GM13976 (cell line): ENCODE data around the gene PARVA.
A peak's percentile ranks its signal among the peaks of the same experiment; 100 is the strongest.

Experiments used
- DNase-seq: peaks from one replicate; pipeline ENCODE4 v3.0.0; 2012; ENCODE audit warnings: low spot score
- in situ Hi-C: fragments of 300-500 bp; cut with MboI; formaldehyde crosslinking; loops from one replicate; pipeline ENCODE4 v1.12.0; 2022; ENCODE audit warnings: low sequenced_read_pairs, mixed read lengths, inconsistent platforms; ENCODE audit not compliant: unreplicated experiment
- TF ChIP-seq, protein P1 (sequence below): IDR thresholded peaks from 2 replicates; pipeline ENCODE4 v1.5.1; 2012; ENCODE audit warnings: borderline replicate concordance, mild to moderate bottlenecking; ENCODE audit not compliant: insufficient read depth; ENCODE audit errors: extremely low read depth, missing control alignments, control extremely low read depth

The PARVA gene

GRCh38 chr11:12411393-12411792, 34.0 kb downstream of the PARVA start:
- DNase-seq: no peak
- TF ChIP-seq, protein P1, sequence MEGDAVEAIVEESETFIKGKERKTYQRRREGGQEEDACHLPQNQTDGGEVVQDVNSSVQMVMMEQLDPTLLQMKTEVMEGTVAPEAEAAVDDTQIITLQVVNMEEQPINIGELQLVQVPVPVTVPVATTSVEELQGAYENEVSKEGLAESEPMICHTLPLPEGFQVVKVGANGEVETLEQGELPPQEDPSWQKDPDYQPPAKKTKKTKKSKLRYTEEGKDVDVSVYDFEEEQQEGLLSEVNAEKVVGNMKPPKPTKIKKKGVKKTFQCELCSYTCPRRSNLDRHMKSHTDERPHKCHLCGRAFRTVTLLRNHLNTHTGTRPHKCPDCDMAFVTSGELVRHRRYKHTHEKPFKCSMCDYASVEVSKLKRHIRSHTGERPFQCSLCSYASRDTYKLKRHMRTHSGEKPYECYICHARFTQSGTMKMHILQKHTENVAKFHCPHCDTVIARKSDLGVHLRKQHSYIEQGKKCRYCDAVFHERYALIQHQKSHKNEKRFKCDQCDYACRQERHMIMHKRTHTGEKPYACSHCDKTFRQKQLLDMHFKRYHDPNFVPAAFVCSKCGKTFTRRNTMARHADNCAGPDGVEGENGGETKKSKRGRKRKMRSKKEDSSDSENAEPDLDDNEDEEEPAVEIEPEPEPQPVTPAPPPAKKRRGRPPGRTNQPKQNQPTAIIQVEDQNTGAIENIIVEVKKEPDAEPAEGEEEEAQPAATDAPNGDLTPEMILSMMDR: no peak
- in situ Hi-C loops: loop anchor here (25.0 kb wide), 1 partner anchor 476 kb away; no protein-coding TSS in a partner anchor

DNA sequence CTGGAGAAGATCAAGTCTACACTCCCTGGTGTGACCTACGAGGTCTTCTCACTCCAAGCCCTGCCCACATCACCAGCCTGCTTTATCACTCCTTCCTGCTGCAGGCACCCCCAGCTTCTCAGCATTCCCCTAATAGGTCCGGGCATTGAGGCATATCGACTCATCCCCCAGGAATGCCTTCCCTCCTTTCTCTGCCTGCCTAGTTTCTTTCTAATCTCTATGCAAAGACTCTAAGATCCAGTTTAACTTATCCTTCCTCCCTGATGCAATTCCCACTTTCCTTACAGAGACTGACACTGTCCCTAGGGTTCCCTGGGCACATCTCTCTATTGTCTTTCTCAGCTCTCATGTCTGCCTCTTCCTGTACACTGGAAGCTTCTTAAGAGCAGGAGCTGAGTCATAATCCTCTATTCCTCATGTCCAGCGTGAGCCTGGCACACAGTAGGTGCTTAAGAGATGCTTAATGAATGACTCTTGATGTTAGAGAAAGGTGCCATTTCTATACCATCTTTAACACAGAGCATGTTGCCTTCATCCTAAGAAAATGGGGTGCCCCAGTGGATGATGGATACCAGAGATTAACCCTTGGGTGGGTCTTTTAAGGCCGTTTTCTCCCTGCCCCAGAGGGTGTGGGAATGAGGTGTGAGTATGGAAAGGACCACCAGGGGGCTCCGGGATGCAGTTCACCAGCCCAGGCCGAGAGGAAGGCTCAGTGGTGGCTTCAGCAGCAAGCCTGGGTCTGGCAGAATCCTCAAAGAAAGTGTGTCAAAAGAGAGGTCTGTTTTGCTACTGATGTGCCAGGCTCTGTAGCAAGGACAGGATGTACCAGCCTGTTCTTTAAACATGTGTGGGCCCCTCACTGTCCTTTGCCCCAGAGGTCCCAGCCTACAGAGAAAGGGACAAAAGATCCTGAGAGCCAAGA, 34.7 kb downstream of the PARVA start:
- DNase-seq: peak; percentile 38
- in situ Hi-C loops: loop anchor here (25.0 kb wide), 1 partner anchor 475 kb away; no protein-coding TSS in a partner anchor
- TF ChIP-seq, protein P1: peak; percentile 4

DNA sequence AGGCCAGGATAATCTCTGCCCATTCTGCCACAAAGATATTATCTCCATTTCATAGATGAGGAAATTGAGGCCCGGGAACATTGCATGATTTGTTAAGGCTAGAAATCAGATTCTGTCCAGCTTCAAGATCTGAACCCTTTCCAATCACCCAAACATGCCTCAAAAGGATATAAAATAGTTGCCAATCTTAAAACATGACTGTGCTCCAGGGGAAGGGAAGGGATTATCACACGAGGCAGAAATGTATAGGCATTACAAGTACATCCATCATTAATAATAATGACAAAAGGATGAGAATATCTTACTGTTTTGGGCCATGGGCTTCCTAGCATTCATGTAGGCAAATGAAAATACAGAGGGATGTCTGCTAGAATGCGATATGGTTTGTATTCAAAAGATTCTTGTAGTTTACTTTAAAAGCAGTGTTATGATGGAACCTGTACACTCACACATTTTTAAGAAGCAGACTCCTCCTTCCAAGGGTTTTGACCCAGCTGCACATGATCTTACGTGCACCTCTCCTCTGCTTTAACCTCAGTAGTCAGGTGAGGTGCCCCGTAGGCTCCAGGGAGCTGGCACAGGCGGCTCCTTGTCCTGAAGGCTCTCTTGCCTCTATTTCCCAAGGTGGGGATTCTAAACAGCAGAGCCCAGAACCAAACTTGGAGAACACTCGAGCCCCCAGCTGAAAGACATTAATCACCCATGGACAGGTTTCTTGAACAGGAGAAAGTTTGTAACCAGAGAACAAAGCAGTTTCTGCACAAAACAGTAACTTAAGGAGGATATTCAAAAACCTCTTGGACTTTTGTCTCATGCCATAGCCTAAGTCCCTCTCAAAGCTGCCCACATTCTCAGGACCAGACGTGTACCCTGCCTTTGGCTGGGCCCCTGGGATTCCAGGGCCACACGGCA, 36.0 kb downstream of the PARVA start:
- TF ChIP-seq, protein P1: no peak
- DNase-seq: no peak
- in situ Hi-C loops: loop anchor here (25.0 kb wide), 1 partner anchor 474 kb away; no protein-coding TSS in a partner anchor

DNA sequence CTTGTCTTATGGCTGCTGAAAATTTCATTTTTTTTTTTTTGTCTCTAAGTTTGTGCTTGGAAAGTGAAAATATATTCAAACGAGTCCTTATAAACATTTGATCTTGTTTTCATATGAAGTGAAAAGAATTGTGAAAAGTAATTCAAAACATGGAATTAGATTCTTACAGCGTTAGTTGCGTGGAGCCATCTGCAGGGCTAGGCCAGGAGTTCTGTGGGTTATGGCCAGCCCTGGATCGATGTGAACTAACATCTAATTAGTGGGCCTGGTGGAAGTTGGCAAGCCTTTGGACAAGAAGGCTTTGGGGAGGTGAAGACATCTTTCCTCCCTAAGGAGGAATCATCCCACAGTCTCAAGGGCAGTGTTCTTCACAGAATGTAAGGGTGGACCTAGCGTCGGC, 37.2 kb downstream of the PARVA start:
- DNase-seq: no peak
- TF ChIP-seq, protein P1: no peak
- in situ Hi-C loops: loop anchor here (25.0 kb wide), 1 partner anchor 473 kb away; no protein-coding TSS in a partner anchor

DNA sequence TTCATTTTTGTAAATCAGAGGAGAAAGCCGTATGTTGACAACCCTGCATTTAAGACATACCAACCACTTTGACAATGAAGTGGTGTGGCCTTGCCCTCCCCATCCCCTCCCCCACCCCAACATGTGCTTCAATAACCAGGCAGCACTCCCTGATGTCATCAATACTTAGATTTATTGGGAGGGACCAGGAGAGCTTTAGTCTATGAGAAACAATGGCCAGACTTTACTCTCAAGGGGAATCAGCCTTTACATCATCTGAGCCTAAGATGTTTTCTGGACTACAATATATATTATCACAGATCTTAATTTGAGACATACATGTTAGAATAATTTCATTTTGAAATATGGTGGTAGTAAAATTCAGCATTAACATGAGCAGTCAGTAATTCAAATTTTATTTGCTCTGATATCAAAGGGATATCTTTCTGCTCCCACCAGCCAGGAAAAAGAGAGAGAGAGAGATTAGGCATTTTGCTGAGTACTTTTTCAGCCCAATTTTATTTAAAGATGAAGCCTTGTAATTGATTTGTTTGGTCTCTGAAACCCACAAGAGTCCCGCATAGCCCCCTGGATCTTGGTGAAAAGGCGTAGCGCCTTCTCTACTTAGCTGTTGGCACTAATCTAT, 38.1 kb downstream of the PARVA start:
- in situ Hi-C loops: loop anchor here (25.0 kb wide), 1 partner anchor 472 kb away; no protein-coding TSS in a partner anchor
- DNase-seq: no peak
- TF ChIP-seq, protein P1: no peak
